HL-60 (cell line): ENCODE measurements around the gene PRKACB.

Experiments used
- CTCF ChIP-seq: IDR thresholded peaks from one replicate; pipeline ENCODE4 v1.5.1; 2011; ENCODE audit warnings: low read length, control low read depth, inconsistent platforms; ENCODE audit not compliant: insufficient read depth
- GABPA ChIP-seq: IDR thresholded peaks from 2 replicates; pipeline ENCODE4 v1.6.1; 2012; ENCODE audit warnings: low read depth

GRCh38 chr1:84255582-84255981 lies 111.5 kb downstream of the PRKACB start:
- TF ChIP-seq CTCF (no peak), GABPA (no peak)
